ENCODE measurements around the gene NCCRP1.

NCCRP1 gene, protein sequence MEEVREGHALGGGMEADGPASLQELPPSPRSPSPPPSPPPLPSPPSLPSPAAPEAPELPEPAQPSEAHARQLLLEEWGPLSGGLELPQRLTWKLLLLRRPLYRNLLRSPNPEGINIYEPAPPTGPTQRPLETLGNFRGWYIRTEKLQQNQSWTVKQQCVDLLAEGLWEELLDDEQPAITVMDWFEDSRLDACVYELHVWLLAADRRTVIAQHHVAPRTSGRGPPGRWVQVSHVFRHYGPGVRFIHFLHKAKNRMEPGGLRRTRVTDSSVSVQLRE

DNA sequence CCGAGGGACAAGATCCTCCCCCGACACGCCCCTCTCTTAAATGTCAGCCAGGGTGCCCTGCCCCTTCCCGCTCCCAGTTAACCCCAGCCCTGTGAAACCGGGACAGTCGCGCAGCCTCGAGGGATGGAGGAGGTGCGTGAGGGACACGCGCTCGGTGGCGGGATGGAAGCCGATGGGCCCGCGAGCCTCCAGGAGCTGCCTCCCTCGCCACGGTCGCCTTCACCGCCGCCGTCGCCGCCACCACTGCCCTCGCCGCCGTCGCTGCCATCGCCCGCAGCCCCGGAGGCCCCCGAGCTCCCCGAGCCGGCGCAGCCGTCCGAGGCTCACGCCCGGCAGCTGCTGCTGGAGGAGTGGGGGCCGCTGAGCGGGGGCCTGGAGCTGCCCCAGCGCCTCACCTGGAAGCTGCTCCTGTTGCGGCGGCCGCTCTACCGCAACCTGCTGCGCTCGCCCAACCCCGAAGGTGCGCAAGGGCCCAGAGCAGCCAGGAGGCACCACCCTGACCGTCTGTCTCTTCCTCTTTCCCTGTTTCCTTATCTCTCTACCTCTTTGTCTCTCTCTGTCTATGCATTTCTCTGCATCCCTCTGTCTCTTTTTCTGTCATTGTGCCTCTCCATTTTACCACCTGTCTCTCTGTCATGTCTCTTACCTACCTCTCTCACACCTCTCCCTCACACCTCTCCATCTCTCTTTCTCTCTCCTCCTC, at the start of gene NCCRP1:
NCCRP1 (plus strand) TSS at position 105 of the 703 bp plus-strand sequence; CDS start at position 124, 19 bp downstream.
- DNase-seq: no peak

DNA sequence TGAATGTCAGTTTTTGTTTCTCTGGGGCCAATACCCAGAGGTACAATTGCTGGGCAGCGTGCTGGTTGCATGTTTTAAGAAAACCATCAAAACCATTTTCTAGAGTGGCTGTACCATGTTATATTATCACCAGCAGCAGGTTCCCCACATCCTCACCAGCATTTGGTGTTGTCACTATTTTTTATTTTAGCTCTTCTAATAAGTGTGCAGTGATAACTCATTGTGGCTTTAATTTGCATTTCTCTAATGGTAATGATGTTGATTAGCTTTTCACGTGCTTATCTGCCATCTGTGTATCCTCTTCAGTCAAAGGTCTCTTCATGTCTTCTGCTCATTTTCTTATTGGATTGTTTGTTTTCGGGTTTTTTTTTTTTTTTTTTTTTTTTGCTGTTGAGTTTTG, 49.3 kb upstream of the NCCRP1 start:
- no peak for DNase-seq

DNA sequence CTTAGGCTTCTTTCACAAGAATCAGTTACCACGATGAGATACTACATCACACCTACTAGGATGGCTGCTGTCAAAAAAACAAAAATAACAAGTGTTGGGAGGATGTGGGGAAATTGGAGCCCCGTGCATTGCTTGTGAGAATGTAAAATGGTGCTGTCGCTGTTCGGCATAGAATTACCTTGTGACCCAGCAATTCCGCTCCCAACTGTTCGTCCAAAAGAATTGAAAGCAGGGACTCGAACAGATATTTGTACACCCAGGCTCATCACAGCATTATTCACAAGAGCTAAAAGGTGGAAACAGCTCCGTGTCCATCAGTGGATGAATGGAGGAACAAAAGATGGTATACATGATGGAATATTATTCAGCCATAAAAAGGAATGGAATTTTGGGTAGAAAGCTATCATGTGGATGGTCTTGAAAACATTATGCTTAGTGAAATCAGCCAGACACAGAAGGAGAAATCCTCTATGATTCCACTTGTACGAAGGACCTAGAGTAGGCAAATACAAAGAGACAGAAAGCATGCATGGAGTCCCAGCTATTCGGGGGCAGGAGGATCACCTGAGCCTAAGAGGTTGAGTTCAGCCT, 47.7 kb upstream of the NCCRP1 start:
- DNase-seq: no peak

DNA sequence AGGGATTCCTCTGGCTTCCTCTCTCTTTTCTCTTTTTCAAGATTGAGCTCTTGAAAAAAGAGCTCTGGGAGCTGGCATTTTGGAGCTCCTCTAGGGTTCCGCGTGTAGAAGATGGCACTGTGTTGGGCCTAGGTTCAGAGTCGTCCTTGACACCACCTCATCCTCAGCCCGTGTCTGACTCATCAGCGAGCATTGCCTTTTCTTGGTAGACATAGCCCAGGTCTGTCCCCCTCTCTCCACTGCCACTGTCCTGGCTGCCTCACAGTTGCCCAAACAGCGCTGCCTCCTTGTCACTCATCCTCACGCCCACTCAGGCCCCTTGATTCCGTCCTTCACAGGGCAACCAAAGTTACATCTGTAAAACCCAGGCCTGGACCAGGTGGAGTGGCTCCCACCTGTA, 46.5 kb upstream of the NCCRP1 start:
- no peak for DNase-seq

DNA sequence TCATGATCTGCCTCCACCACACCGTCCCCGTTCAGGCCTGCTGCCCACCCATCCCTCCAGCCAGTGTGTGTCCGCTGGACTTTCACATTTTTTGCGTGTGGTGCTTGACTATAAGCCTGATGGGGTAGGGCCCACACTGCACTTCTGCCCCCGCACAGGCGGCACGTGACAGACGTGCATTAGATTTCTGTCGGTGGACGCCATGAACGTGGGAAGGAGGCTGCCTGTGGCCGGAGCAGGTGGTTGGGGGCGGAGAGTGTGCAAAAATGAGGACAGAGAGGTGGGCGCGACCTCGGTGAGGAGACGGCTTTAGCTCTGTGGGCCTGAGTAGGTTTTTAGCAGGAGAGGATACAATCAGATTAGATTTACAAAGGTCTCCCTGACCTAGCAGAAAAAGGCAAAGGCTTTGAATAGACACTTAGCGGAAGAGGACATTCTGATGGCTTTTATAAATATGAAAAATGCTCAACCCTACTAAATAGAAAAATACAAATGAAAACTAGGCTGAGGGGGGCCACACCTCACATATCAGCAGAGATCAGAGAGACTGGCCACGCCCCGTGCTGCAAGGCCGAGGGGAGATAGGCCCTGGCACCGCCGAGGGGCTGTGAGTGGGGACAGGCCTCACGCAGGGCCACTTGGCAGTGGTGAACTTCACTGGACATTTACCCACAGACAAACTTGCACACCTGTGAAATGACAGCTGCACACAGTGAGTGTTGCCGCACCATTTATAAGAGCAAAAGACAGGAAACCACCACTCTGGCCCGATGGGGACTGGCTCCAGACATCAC, 45.8 kb upstream of the NCCRP1 start:
- DNase-seq: no peak

DNA sequence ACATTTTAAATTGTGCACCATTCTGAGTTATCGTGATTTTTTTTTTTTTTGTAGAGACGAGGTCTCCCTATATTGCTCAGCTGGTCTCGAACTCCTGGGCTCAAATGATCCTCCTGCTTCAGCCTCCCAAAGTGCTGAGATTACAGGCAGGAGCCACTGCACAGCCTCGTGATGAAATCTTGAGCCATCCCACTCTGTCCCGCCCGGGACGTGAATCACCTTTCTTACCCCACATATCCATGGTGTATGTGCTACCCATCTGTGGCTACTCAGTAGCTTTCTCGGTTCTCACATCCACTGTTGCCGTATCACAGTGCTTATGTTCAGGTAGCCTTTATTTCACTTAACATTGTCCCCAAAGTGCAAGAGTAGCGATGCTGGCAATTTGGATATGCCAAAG, 44.7 kb upstream of the NCCRP1 start:
- DNase-seq: no peak

DNA sequence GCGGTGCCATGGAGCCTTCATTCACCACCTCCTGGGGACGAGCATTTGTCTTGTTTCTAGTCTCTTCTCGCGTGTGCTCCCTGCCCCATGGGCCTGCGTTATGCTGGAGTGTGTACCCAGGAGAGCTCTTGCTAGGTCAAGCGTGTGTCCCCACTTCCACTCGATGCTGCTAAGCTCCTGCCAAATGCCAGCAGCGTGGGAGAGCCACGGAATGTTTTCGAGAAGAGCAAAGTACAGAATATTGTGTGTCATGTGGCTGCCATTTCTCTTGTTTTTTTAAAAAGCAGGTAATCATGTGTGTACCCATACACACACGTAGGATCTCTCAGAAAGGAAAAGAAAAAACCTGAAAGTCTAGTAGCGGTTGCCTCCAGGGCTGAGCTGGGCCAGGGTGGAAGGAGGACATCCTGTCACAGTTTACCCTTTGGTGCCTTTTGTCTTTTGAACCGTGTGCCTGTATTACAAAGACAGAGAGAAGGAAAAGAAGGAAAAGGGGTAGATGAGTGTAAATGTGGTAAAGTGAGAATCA, 42.6 kb upstream of the NCCRP1 start:
- DNase-seq: no peak

DNA sequence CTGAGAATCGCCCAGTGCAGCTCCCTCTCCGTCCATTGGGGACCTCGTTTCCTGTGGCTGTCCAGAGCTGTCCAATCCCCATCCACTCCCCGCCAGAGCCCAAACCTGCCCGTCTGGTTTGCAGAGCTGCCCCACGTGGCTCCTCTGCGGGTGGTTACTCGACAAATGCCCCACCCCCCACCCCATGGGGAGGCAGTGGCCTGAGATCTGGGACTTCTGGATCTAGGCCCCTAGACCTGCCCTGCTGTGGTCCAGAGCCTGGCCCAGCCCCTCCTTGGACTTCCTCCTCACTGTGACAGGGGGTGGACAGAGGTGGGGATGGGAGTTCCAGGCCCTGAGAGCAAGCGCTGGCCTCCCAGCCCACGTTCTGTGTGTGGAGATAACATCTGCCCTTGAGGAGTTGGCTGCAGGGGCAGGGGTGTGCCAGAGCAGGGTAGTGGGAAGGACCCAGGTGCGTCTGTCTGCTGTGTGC, 42.1 kb upstream of the NCCRP1 start:
- no peak for DNase-seq

DNA sequence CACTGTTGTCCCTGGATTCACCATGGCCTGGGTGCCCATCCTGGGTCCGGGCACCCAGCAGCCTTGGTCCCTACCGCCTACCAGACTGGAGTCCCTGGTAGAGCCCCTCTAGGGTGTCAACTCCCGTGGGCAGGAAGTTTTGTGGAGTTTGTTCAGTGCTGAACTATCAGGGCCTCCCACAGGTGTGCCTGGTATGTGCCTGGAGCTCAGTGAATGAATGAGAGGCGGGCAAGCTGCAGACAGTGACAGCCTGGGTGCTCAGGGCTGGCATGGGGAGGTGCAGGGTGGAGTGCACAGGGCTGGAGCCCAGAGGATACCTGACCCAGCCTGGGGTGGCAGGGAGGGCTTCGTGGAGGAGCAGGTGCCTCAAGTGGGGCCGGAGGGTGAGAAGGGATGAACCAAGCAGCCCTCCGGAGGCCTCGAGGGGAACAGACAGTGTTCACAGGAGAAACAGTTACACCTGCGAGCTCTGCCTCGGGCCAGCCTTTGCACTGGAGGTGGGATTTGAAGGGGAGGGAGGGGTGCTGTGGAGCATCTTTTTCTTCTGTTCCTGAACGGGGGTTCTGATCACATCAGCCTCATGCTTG, 41.6 kb upstream of the NCCRP1 start:
- DNase-seq: no peak

DNA sequence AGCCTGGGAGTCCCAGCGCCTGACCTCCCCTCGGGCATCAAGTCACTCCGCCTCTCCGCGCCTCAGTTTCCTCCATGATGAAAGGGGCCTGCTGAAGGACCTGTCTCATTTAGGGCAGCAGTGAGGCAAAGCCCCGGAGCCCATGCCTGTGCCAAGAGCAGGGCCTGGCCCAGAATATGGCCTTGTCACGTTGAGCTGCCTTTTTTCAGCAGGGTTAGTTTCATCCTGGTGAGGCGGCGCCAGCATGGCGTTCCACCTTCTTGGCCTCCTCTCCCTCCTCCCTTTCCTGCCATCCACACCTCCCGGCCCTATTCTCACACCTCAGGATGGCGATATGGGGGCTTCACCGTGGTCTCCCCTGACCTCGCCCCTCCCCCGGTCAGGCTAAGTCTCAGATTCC, 41.0 kb upstream of the NCCRP1 start:
- no peak for DNase-seq

DNA sequence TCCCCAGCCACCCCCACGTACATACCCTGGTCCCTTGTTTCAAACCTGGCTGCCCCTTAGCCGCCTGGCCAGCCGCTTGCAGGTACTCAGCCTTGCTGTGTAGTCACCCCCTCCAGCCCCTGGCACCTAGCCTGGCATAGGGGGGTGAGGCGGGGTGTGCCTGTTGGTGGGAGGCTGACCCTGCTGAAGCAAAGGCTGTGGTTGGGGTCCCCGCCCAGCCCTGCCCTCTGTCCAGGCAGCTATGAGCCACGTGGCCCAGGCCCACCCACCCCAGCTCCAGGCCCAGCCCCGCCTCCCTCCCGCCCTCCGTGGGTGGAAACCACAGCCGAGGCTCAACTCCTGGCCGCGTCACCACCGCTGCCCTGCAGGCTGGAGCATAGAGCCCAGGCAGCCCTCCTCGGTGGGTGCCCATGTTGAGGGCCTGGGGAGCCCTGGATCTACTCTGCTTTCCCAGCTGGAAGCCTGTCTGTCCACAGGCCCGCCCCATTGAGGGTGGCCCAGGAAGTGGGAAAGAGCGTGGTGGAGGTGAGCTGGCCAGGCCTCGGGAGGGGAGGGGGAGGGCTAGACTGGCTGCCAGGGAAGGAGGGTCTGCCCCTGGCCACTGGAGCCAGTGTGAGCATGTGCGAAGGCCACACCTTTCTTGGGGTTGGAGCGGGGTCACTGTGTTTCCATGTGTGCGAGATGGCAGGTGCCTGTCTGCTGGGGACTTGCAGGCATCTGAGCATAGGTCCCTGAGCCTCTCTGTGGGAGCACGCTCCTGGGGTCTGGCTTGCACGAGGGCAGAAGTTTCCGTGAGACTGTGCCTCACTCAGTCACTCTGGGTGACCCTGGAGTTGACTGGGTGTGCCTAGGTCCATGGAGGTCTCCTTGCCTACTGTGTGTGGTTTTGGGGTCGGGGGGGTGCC, 40.2 kb upstream of the NCCRP1 start:
- no peak for DNase-seq

DNA sequence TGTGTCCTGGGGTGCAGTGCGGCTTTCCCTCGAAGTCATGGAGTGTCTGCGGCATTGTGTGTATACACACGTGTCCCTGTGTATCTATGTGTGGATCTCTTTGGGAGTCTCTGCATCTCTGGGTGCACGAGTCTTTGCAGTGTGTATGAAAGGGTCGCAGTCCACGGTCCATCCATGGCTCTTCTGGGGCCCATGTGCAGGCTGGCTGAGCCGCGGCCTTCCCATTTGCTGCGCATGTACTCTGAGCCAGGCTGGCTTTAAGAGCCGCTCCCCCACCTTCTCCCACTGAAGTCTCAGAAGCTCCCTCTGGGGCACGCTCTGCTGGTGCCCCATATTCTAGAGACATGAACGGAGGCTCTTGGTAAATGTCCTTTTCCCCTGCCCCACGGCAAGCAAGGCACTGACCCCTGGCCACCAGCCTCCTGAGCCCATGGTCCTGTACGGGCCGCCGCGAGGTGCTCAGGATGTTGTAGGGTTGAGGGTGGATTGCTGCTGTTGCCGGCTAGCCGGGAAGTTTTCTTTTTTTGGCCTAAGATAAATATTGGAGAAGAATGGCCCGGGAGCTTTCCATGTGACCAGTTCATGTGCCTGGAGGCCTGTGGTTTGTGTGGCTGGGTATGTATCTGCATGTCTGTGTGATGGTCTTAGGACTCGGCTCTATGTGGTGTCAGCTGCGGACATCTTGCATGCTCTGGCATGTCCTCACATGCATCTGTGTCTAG, 39.3 kb upstream of the NCCRP1 start:
- no peak for DNase-seq

DNA sequence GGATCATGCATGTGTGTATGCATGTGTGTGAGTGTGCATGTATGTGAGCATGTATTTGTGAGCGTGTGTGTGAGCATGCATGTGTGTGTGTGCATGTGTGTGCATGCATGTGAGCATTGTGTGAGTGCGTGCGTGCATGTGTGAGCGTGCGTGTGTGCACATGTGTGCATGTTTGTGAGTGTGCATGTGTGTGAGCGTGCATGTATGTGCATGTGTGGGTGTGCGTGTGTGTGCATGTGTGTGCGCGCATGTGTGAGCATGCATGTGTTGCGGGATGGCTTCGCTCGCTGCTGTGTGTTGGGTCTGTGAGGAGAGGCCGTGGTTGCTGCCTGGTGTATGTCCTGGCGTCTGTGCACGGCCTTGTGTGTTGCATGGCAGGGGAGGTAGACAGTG, 38.8 kb upstream of the NCCRP1 start:
- DNase-seq: no peak

DNA sequence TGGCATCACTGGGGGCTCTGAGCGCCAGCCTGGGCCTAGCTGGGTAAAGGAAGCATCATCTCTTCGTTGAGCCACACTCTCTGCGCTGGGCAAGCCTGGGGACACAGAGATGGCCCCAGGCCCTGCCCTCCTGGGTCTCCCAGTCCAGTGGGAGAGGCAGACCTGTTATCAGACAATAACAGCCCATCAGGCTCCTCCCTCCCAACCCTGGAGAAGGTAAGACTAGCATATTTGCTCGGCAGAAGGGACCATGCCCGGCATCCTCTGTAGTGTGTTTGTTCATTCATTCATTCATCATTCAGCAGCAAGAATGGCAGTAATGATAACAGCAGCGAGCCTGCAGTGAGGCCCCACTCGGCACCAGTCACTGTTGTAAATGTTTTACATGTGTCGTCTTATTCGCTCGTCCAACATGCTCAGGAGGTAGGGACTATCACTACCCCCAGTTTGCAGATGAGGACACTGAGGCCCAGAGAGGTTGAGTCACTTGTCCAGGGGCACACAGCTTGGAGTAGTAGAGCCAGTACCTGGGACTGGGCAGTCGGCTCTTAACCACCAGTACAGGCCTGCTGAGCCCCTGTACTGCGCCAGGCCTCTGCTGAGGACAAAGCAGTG, 38.0 kb upstream of the NCCRP1 start:
- DNase-seq: no peak

DNA sequence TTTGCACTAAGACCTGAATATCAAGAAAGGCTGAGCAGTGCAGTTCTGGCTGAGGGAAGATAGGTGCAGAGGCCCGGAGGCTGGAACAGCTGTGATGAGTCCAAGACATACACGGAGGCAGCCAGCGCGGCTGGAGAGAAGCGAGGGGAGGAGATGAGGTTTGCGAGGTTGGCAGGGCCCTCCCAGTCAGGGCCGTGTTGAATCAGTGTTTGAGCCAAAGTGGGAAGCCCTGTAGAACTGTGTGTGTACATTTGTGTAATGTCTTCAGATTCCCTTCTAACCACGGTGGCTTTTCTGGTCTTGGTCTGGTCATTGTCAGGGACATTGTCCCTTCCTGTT, 36.3 kb upstream of the NCCRP1 start:
- DNase-seq: no peak

DNA sequence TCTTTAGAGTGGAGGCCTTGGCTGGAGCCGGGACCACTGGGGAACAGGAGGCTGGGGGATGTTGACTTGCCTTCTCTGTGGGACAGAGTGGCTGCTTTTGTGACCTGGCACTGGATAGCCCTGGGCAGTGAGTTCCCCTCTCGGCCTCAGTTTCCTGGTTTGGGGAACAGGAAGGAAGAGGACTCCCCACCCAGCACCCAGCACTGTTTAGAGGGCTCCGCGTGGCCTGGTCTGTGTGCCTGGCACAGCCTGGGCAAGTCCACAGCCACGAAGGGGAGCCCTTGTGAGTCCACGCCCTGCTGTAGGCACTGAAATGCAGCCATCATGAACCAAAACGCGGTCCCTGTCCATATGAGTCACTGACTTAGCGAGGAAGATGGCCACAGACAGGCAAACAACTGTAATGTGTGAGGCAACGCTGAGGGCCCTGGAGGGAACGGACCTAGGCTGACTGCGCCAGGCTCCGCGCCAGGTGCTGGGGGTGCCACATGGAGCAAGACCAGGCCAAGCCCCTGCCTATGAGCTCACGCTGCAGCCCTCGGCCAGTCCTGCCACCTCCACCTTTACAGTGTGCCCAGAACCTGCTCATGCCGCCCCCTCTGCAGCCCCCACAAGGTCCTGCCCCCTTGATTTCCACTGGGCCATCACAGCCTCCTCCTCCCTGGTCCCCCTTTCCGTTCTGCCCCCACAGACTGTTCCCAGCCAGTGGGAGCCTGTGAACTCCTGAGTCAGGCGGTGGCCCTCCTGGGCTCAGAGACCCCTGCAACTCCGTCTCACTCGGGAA, 35.7 kb upstream of the NCCRP1 start:
- DNase-seq: no peak

DNA sequence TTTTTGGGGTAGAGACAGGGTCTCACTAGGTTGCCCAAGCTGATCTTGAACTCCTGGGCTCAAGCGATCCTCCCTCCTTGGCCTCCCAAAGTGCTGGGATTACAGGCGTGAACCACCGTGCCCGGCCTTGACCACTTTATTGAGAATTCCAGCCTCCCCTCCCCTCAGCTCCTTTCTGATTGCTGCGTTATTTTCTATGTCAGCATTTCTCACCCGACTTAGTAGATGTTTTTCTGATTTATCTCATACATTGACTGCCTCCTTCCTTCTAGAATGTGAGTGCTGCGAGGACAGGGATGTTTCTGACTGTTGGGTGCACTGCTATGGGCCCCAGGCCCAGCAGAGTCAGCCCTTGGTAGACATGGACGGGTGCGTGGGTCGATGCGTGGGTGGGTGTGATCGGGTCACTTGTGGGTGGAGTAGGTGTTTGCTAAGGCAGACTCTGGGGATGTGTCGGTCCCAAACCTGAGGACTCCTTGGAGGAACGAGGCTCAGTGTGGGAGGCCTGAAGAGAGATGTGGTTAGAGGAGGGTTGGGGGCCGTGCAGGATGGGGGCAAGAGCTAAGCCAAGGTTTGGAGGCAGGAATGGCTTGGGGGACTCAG, 34.2 kb upstream of the NCCRP1 start:
- no peak for DNase-seq

DNA sequence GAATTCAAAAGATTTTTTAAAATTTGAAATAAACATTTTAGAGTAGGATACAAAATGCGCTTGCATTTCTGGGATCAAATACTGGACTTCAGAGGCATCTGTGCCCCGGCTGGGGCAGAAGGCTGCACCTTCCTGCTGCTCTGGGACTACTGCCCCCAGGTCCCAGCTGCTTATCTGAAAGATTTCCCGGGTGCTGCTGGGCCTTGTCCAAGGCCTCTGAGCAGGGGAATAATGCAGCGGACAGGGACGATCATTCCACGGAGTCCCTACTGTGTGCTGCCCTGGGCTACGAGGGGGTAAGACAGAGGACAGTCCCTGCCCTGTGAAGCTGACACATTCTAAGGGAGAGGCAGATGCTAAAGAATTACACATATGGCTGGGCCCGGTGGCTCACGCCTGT, 33.1 kb upstream of the NCCRP1 start:
- no peak for DNase-seq

DNA sequence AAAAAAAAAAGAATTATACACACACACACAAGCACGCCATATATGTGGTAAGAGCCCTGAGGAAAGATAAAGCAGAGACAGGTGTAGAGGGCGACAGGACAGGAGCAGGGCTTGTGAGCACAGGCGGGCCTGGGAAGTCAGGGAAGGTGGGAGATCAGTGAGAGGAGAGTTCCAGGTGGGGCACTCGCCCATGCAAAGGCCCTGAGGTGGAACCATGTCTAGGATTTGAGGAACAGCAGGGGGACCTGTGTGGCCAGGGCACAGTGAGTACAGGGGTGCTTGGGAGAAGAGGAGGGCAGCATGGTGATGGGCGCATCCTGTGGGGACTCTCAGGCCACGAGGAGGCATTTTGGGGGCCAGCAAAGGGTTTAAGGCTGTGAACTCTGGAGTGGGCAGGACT, 32.5 kb upstream of the NCCRP1 start:
- DNase-seq: no peak
